ENCODE measurements around the gene SLC14A1.
A peak's percentile ranks its signal among the peaks of the same experiment; 100 is the strongest.

Gene SLC14A1

GRCh38 chr18:45723567-45724355 lies at the start of gene SLC14A1:
Gene SLC14A1, plus strand, starts transcription at chr18:45724181. Its CDS starts 6,140 bp downstream, at chr18:45730321.
- DNase-seq: no peak

GRCh38 chr18:45677276-45677807 lies 46.6 kb upstream of the SLC14A1 start:
- no peak for DNase-seq

DNA sequence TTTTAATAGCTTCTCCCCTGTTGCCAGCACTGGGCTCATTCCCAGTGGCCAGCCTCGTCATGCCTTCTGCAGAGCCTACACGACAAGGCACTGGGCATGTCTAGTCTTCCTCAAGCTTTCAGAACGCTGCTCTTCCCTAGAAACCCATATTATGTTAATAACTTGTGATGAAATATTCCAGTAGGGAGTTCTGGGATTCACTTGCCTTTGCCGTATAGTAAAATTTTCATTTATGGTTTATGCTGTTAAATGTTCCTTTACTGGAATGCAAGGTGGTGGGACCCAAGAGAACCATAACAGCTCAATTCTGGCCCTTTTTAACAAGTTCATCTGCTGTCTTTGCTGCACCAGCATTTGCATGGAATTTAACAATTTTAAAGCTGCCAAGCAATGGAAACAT lies 45.5 kb upstream of the SLC14A1 start:
- no peak for DNase-seq

DNA sequence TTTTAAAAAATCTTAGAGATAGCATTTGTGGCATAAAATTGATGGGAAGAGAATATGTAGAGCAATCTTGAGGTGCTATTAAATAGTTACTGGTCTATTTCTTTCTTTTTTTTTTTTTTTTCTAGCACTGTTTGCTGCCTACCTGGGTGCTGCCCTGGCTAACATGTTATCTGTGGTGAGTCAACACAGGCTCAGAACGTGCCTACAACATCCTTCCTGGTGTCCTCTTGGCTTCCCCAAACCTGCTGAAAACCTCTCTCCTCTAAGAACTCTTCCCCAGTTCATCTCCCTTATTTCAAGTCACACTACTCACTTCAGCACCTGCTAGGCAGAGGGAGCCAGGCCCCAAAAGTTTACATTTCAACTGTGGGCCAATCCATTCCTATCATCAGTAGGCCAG lies 45.1 kb upstream of the SLC14A1 start:
- no peak for DNase-seq

DNA sequence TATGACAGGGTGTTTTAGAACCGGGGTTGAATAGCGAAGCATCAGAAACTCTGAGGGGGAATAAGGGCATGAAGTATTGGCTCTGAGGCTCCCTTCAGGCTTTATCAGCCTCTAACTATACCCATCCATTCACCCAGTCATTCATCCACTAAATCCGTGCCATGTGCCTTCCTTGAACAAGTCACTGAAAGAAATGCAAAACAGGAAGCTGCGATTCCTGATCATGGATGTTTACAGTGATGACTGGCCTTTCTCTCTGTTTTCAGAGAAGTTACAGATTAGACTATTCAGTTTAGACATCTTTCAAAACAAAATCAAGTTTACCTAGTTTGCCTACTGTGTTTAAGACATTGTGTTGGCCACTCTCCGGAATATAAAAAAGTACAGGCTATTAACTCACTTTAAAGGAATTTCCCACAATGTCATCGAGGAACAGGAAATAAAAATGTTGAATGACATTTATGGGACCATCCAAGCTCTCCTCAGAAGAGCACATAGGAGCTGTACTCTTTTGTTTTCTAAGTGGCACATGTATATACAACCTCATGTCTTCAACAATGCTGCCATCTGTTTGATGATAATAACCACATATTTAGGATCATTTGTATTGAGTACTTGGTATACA lies 43.8 kb upstream of the SLC14A1 start:
- DNase-seq: no peak

GRCh38 chr18:45682181-45682580 lies 41.8 kb upstream of the SLC14A1 start:
- no peak for DNase-seq

- no peak for DNase-seq
Measured at GRCh38 chr18:45684341-45685115, 39.5 kb upstream of the SLC14A1 start.

GRCh38 chr18:45686891-45687611 lies 36.9 kb upstream of the SLC14A1 start:
- DNase-seq: no peak

- DNase-seq: no peak
Measured at GRCh38 chr18:45687621-45688020, 36.4 kb upstream of the SLC14A1 start.

DNA sequence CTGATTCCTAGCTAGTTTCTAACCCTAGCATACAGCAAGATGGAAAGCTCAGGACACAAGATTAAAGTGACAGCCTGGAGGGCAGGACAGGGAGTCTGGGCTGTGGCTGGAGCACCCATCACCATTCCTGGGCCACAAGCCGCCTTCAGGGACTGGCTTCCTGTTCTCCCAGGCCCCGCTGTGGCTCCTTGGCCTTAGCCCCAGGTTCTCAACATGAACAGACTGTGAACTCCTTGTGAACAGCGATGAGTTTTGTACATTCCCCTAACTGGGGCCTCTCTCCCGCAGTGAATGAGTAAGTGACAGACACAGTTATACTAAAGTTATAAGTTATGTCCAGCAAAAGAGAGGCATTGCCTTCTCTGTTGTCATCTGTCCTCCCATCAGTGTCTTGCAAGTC lies 35.9 kb upstream of the SLC14A1 start:
- no peak for DNase-seq

DNA sequence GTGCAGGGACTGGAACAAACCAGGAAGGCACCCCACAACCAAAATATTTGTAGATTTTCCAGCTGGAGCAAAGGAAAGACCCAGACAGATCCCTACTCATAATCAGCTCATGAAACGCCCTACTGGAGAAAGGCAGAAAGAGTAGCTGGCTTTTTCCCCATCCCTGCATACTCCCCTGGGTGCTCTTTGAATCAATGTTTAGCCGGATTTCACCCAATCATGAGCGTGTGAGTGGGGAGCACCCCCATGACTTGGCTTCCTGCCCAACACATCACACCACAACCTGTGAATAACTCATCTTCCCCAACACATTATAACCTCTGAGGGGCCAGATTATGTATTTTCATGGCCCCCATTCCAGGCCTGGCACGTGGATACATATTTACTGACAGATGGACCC lies 35.1 kb upstream of the SLC14A1 start:
- no peak for DNase-seq

- DNase-seq: no peak
Measured at GRCh38 chr18:45689396-45689795, 34.6 kb upstream of the SLC14A1 start.

GRCh38 chr18:45690975-45691815 lies 32.8 kb upstream of the SLC14A1 start:
- DNase-seq: peak; percentile 31

DNA sequence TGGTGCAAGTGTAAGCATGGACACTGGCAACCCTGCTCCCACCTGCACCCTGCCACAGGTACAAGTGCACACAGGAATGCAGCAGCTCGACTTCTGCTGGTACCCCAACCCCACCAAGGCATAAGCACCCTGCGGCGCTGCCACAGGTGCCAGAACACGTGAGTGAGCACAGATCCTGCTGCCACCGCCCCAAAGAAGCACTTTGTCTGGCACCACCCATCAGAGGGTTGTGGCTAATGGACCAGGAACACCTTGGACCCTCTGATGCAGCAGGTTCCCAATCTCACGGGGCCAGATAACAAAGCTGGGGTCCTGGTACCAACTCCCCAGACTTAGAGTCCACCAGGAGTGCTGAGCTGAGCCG lies 32.2 kb upstream of the SLC14A1 start:
- DNase-seq: no peak

DNA sequence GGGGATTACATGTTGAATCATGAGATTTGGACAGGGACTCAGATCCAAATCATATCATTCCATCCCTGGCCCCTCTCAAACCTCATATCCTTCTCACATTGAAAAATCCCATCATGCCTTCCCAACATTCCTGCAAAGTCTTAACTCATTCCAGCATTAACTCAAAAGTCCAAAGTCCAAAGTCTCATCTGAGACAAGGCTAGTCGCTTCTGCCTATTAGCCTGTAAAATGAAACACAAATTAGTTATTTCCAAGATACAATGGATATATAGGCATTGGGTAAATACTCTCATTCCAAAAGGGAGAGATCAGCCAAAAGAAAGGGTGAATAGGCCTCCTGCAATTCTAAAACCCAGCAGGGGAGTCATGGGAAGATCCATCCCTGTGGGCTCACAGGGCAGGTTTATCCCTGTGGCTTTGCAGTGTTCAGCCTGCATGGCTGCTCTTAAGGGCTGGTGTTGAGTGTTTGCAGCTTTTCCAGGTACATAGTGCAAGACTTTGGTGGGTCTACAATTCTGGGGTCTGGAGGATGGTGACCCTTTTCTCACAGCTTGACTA lies 21.2 kb upstream of the SLC14A1 start:
- no peak for DNase-seq

GRCh38 chr18:45708831-45709230 lies 15.2 kb upstream of the SLC14A1 start:
- no peak for DNase-seq

DNA sequence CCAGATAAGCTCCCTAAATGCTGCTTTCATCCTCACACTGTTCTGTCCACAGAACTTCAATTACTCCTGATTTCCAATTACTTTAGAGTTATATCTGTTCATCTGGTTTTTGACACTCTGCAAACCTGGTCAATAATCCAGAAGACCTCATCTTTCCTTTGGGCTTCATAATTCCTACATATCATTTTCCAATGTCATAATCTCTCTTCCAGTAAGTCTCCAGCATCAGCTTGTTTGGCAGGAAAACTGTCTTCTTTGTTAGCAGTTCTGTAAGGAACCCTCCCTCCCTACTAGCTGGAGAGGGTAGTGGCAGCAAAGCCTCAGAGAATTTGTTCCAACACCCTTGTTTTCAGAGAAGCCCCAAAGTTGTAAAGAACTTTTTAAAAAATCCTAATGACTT lies 11.9 kb upstream of the SLC14A1 start:
- DNase-seq: no peak

- no peak for DNase-seq
Measured at GRCh38 chr18:45713239-45713638, 10.7 kb upstream of the SLC14A1 start.

DNA sequence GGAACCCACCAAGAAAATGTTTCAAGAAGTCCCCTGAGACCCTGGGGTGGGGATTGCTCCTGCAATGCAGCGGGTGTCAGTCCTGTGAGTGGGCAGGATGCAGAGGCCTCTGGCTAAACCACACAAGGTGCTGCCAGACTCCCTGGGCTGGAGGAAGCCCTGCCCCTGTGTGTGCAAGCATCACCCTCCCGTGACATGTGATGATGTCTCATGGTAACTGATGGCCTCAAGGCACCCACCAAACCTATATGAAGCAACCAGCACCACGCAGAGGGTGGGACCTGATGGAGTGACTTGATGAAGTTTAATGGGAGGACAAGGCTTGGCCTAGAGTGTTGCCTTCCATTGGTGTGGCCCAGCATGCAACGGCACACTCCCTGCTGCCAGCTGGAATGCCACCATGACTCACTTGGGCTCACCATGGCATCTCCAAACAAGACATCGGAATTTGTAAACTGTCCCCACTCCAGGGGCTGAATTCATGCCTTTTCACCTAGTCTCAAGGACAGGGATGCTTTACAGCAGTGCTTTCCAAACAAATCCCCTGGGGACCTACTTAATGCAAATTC lies 8.7 kb upstream of the SLC14A1 start:
- DNase-seq: no peak

GRCh38 chr18:45719106-45719505 lies 4.9 kb upstream of the SLC14A1 start:
- DNase-seq: no peak

GRCh38 chr18:45722899-45723298 lies 1.1 kb upstream of the SLC14A1 start:
- peak; percentile 47 for DNase-seq

Measured in DMS79 (cell line).